ENCODE measurements around the gene TBX4.
"Not testable (repeated sequence)": the region's sequence is repeated elsewhere in the genome, so short reads cannot be mapped to it uniquely, and the experiment has no call there.

The TBX4 gene

GRCh38 chr17:61502292-61502691 is 50.1 kb downstream of the TBX4 start:
- DNase-seq, result no peak

- DNase-seq, result no peak
These were observed 51.7 kb downstream of the TBX4 start for GRCh38 chr17:61503961-61504360.

- DNase-seq, result no peak
These were observed 52.5 kb downstream of the TBX4 start for GRCh38 chr17:61504697-61505096.

GRCh38 chr17:61505846-61506627 is 53.8 kb downstream of the TBX4 start:
- no peak for DNase-seq

GRCh38 chr17:61507383-61508066 is 55.3 kb downstream of the TBX4 start:
- no peak for DNase-seq

- DNase-seq, result no peak
These were observed 56.7 kb downstream of the TBX4 start for GRCh38 chr17:61508912-61509311.

GRCh38 chr17:61509454-61509853 is 57.2 kb downstream of the TBX4 start:
- DNase-seq, result not testable (repeated sequence)

- no peak for DNase-seq
These were observed 58.0 kb downstream of the TBX4 start for GRCh38 chr17:61510237-61510636.

GRCh38 chr17:61510991-61511390 is 58.8 kb downstream of the TBX4 start:
- no peak for DNase-seq

GRCh38 chr17:61511480-61512182 is 59.4 kb downstream of the TBX4 start:
- no peak for DNase-seq

- DNase-seq, result no peak
These were observed 62.3 kb downstream of the TBX4 start for GRCh38 chr17:61514491-61514890.

GRCh38 chr17:61517265-61517664 is 65.0 kb downstream of the TBX4 start:
- no peak for DNase-seq

GRCh38 chr17:61517843-61518606 is 65.8 kb downstream of the TBX4 start:
- DNase-seq, result no peak

- no peak for DNase-seq
These were observed 66.9 kb downstream of the TBX4 start for GRCh38 chr17:61519139-61519538.

GRCh38 chr17:61519754-61520440 is 67.7 kb downstream of the TBX4 start:
- no peak for DNase-seq

- no peak for DNase-seq
These were observed 68.7 kb downstream of the TBX4 start for GRCh38 chr17:61520897-61521296.

GRCh38 chr17:61522088-61522487 is 69.9 kb downstream of the TBX4 start:
- DNase-seq, result no peak

- DNase-seq, result no peak
These were observed 72.1 kb downstream of the TBX4 start for GRCh38 chr17:61524319-61524718.

GRCh38 chr17:61527441-61527840 is 75.2 kb downstream of the TBX4 start:
- not testable (repeated sequence) for DNase-seq

- no peak for DNase-seq
These were observed 75.9 kb downstream of the TBX4 start for GRCh38 chr17:61528171-61528570.

- no peak for DNase-seq
These were observed 79.0 kb downstream of the TBX4 start for GRCh38 chr17:61531223-61531622.

GRCh38 chr17:61532826-61533225 is 80.6 kb downstream of the TBX4 start:
- DNase-seq, result no peak
